Right lobe of liver (tissue), 6 donors: ENCODE data around the gene IGFBP1. TPM values are rescaled to one million over a fixed set of nuclear protein-coding genes. Genes with fewer than 3 reads are reported as not detected.

Source experiments
- ATAC-seq, 4 donors: fragments of 200-7000 bp; cut with Tn5 transposase; one replicate each; pipeline ENCODE4 v1.9.1; 2020; ENCODE audit warnings: mild to moderate bottlenecking in 4 of 4, moderate library complexity in 4 of 4
- DNase-seq, 3 donors: peaks; one replicate each; pipeline ENCODE4 v3.0.0-alpha.2; 2020
- H3K27ac ChIP-seq, 3 donors: fragments of 200-600 bp; one replicate each; pipeline ENCODE4 v1.8.0; 2022
- H3K27me3 ChIP-seq, 2 donors: fragments of 200-600 bp; one replicate each; pipeline ENCODE4 v1.8.0; 2022
- H3K36me3 ChIP-seq, 4 donors: fragments of 200-600 bp; sonication (generic) in 1 of 4; one replicate each; pipeline versions ENCODE4 v1.5.1 to v1.8.0; 2017 to 2022; ENCODE audit warnings: control low read depth in 1 of 4
- H3K4me1 ChIP-seq, 4 donors: fragments of 200-600 bp; sonication (generic) in 1 of 4; one replicate each; pipeline versions ENCODE4 v1.5.1 to v1.8.0; 2017 to 2022; ENCODE audit warnings: control low read depth in 1 of 4
- H3K4me3 ChIP-seq, 3 donors: fragments of 200-600 bp; one replicate each; pipeline ENCODE4 v1.8.0; 2022
- H3K9me3 ChIP-seq, 4 donors: fragments of 200-600 bp; sonication (generic) in 1 of 4; one replicate each; pipeline versions ENCODE4 v1.5.1 to v1.8.0; 2017 to 2022; ENCODE audit warnings: control low read depth in 1 of 4
- POLR2A ChIP-seq: fragments of 450-650 bp; IDR thresholded peaks from one replicate; pipeline ENCODE4 v1.6.1; 2017; ENCODE audit warnings: antibody characterized with exemption, mild to moderate bottlenecking
- WGBS: methylation state at CpG from one replicate; pipeline ENCODE4 v1.1.6; 2018; ENCODE audit warnings: low coverage, low lambda C conversion rate; ENCODE audit not compliant: insufficient coverage; ENCODE audit errors: missing lambda C conversion rate; 5-methylcytosine and 5-hydroxymethylcytosine counted together
- intact Hi-C, 2 donors: fragments of 100-400 bp; cut with DNase I; formaldehyde crosslinking; loops; one replicate each; pipeline versions ENCODE4 v1.11.2 to v1.14.1; 2022
- total RNA-seq, 6 experiments: library from RNA; depleted of rRNA in 2 of 6; stranded (reverse); fragments of >200 nt in 2 of 6; fragmentation: NEBNext Ultra II Directional in 3 of 6; extraction: Animal tissue kit (Norgen Biotek cat#: 25700) in 3 of 6; gene quantifications; one replicate each; pipeline versions ENCODE4 v1.1.0 to v1.2.4, GENCODE V29; 2016 to 2023
- TF ChIP-seq, protein P1 (sequence below), 4 donors: fragments of 200-600 bp in 3 of 4; fragments of 450-650 bp in 1 of 4; IDR thresholded peaks; one replicate each; pipeline versions ENCODE4 v1.5.1 to v1.8.0; 2016 to 2022; ENCODE audit warnings: antibody characterized with exemption in 4 of 4, mild to moderate bottlenecking in 2 of 4
- donor health status: DM: no; HTN: yes; CAD: no.
- donor health status: DM: no; HTN: no; CAD: no.
- donor health status: DM: no; HTN: no; CAD: no.
- donor health status: DM: no; HTN: yes; CAD: no.
- donor health status: DM: no; HTN: yes; CAD: no.

The IGFBP1 gene
- total RNA-seq, 6 experiments from 2014 or later: 7.7 to 566 (median 283) TPM

DNA sequence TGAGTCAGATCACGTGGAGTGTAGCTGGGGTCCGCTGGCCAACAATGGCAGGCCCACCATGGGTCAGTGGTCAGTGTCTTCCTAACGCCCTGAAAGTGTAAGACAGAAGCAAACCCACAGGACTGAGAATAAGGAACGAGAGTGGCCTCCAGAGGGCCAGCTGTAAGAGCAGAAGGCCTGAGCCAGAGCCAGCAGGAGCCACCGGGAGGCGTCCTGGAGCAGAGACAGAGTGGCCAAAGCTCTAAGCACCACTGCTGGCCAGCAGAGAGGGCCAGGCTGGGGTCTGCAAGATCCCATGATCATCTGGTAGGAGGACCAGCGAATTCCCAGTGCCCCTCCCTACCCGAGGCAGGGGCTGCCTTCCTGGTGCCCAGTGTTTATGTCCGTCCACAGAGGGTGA, 24.6 kb upstream of the IGFBP1 start:
- intact Hi-C loops: loop anchor here in 1 of 2 donors (5.0 to 10.0 kb wide), 2 partner anchors 201 to 709 kb away; partner anchors contain the start of gene RAMP3
- no peak for DNase-seq
- ATAC-seq: no peak
- WGBS: no CpG with 5 or more reads among the region's 9 CpGs
- TF ChIP-seq, protein P1, sequence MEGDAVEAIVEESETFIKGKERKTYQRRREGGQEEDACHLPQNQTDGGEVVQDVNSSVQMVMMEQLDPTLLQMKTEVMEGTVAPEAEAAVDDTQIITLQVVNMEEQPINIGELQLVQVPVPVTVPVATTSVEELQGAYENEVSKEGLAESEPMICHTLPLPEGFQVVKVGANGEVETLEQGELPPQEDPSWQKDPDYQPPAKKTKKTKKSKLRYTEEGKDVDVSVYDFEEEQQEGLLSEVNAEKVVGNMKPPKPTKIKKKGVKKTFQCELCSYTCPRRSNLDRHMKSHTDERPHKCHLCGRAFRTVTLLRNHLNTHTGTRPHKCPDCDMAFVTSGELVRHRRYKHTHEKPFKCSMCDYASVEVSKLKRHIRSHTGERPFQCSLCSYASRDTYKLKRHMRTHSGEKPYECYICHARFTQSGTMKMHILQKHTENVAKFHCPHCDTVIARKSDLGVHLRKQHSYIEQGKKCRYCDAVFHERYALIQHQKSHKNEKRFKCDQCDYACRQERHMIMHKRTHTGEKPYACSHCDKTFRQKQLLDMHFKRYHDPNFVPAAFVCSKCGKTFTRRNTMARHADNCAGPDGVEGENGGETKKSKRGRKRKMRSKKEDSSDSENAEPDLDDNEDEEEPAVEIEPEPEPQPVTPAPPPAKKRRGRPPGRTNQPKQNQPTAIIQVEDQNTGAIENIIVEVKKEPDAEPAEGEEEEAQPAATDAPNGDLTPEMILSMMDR (IDR thresholded peaks at IDR 0.05): no peak
- no peak for TF ChIP-seq POLR2A
- no peaks in the 10 kb centered on the region for H3K9me3 ChIP-seq
- H3K4me3 ChIP-seq: no peak overlapping the region
- no peaks in the 10 kb centered on the region for H3K4me1 ChIP-seq
- no peaks in the 10 kb centered on the region for H3K36me3 ChIP-seq
- H3K27ac ChIP-seq: no peak overlapping the region
- H3K27me3 ChIP-seq: no peaks in the 10 kb centered on the region

DNA sequence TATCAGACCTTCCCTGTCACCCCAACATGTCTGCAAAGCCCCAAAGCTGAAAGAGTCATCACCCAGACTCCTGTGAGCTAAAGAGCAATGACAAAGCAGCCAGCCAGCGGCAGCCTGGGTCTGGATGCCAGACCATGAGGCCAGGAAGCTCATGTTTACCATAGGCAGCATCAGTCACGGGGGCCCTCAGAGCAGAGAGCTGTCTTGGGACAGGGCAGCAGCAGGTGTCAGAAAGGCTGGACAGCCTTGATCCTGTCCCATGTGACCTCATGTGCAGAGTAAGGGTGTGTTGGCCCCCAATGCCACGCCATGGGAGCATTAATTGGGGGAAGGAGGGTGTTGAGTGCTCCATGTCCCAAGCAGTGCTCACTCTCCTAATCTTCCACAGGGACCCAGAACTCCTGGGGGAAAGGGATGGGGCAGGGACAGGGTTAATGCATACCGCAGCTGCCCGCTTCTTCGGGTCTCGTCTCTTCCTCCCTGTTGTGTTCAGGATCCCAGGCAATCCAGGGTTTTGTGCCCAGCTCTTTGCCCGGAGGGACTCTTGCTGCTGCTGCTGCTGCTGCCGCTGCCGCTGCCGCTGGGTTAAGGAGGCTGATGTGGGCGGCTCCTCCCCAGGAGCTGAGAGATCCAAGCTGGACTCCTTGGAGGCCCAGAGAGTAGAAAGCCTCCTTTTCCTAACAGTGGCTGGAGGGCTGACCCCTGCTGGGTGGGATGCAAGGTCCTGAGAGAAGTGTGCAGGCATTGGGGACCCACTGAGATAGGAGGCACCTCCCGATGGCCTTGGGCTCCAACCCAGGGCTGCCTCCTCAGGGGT, 22.5 kb upstream of the IGFBP1 start:
- intact Hi-C loops: loop anchor here in 1 of 2 donors (10.0 kb wide), 1 partner anchor 711 kb away; the partner anchor contains the start of gene RAMP3
- no peaks in the 10 kb centered on the region for H3K4me1 ChIP-seq
- no peaks in the 10 kb centered on the region for H3K36me3 ChIP-seq
- no peak for DNase-seq
- H3K27ac ChIP-seq: no peak overlapping the region
- no peaks in the 10 kb centered on the region for H3K27me3 ChIP-seq
- WGBS: no CpG with 5 or more reads among the region's 13 CpGs
- no peak for ATAC-seq
- no peak for TF ChIP-seq POLR2A
- TF ChIP-seq, protein P1 (IDR thresholded peaks at IDR 0.05): no peak
- no peaks in the 10 kb centered on the region for H3K9me3 ChIP-seq
- H3K4me3 ChIP-seq: no peak overlapping the region

DNA sequence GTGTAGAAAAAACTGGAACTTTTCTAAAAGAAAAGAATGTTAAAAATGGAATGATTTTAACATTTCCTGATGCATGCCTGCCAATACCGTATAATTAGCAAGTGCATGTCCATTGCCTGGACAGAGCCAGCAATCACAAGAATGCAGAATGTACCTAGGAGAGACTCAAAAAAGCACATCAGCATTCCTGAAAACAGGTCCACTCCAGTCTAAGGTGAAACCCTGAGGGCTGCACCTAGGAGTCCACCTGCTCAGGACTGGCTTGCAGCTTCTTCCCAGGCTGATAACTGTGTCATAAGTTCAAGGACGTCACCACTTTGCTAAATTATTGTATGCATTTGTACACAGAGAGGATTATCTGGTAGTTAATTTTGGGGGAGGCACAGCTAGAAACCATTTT, 20.8 kb upstream of the IGFBP1 start:
- Histone ChIP-seq H3K27me3 (no peaks in the 10 kb centered on the region), H3K4me3 (no peak overlapping the region), H3K4me1 (no peaks in the 10 kb centered on the region), H3K36me3 (no peaks in the 10 kb centered on the region), H3K27ac (no peak overlapping the region), H3K9me3 (no peaks in the 10 kb centered on the region)
- ATAC-seq (no peak), DNase-seq (no peak)
- intact Hi-C loops: loop anchor here in 1 of 2 donors (10.0 kb wide), 1 partner anchor 713 kb away; the partner anchor contains the start of gene RAMP3
- 88% methylated on average over 1 of the region's 2 CpGs for WGBS
- TF ChIP-seq POLR2A: no peak
- TF ChIP-seq, protein P1 (IDR thresholded peaks at IDR 0.05): no peak

DNA sequence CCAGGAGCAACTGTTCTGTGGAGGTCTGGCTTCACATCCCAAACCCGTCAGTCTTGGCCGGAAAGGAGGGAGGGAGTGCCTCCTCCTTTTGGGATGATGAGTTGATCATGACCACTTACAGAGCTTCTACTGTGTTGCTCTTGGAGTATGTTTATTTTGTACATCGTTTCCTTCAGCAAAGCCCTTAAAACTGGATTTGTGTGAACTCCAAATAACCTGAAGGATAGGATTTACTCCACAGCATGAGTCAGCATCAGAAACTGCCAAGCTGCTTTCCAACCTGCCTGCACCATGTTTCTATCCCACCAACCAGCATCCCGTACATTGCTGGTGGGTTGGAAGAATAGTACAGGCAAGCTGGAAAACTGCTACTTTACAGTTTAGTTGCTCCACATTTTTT, 18.9 kb upstream of the IGFBP1 start:
- H3K4me1 ChIP-seq: no peaks in the 10 kb centered on the region
- no peak overlapping the region for H3K27ac ChIP-seq
- H3K4me3 ChIP-seq: no peak overlapping the region
- ATAC-seq (no peak), DNase-seq (no peak)
- H3K27me3 ChIP-seq: no peaks in the 10 kb centered on the region
- no peak for TF ChIP-seq POLR2A
- TF ChIP-seq, protein P1 (IDR thresholded peaks at IDR 0.05): no peak
- intact Hi-C loops: loop anchor here in 1 of 2 donors (10.0 kb wide), 1 partner anchor 715 kb away; the partner anchor contains the start of gene RAMP3
- no peaks in the 10 kb centered on the region for H3K36me3 ChIP-seq
- no peaks in the 10 kb centered on the region for H3K9me3 ChIP-seq
- 83% methylated on average over 1 of the region's 4 CpGs for WGBS
